22Rv1 (cell line): ENCODE data around the gene DRD2.

Experiments used
- H3K27ac ChIP-seq: fragments of 450-650 bp; 2 replicates; pipeline ENCODE4 v1.5.1; 2017
- CTCF ChIP-seq: fragments of 450-650 bp; IDR thresholded peaks from 2 replicates; pipeline ENCODE4 v1.5.1; 2017; ENCODE audit warnings: mild to moderate bottlenecking
- ZFX ChIP-seq: fragments of 450-650 bp; IDR thresholded peaks from 2 replicates; pipeline ENCODE4 v1.6.1; 2017; ENCODE audit warnings: antibody characterized with exemption, borderline replicate concordance

The DRD2 gene

DNA sequence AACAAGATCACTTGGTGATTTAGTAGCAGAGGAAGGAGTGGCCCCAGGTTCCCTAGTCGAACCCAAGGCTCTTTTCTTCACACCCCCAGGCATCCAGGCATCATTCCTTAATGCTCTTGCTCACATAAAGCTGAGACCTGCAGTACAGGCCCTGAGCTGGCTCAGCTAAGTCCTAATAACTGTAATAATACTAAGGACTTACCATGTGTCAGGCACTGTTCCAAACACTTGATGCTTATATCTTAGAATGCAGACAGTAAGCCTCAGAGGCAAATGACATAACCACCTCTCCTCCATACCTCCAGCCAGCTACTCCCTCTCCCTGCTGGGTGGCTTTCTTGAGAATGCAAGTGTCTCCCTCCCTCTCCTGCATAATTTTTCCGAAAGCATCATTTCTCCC is 54.4 kb downstream of the DRD2 start:
- H3K27ac ChIP-seq = no peak overlapping the region

DNA sequence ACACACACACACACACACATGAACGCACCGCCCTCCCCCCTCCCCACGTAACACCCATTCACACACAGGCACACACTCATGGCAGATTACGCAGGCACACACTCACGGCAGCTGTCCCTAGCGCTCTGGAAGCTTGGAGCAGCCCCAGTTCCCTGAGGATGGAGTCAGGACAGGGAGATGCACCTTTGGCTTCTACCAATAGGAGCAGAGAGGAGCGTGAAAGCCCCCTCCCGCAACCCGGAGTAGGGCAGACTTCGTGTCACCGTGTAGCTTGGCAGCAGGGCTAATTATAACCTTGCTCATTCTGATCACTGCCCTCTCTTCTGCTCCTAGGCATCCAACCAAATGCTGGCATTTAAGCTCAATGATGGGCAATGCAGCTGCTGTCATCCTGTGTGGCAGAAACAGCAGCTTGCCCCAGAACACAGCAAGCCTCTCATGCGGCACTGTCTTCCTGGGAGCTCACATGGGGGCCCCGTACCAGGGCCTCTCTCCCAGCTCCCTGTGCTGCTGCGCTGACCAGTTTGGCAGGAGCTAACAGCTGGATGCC is 55.7 kb downstream of the DRD2 start:
- TF ChIP-seq CTCF (no peak), ZFX (no peak)
- no peak overlapping the region for H3K27ac ChIP-seq

More for the DNA sequence above, 54.4 kb downstream of the DRD2 start:
- TF ChIP-seq CTCF (no peak), ZFX (no peak)

DNA sequence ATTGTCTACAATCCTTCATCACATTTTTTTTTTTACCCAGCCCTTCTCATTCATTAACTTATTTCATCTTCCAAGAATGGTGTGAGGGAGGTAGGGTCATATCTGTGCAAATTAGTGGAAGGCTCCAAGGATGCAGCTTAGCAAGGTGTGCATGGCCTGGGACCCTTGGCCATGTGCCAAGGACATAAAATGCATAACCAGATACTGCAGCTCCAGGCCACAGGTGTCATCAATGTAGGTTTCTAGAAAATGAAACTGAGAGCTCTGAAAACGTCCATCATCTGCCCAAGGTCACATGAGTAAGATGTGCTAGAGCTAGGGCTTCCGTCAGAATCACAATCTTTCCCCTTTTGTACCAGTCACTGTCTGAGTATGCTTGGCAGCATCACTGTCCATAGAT is 57.8 kb downstream of the DRD2 start:
- TF ChIP-seq ZFX (no peak), CTCF (no peak)
- H3K27ac ChIP-seq = no peak overlapping the region

- TF ChIP-seq ZFX (no peak), CTCF (no peak)
- H3K27ac ChIP-seq = no peak overlapping the region
Measured at GRCh38 chr11:113415343-113415742, 59.9 kb downstream of the DRD2 start.

DNA sequence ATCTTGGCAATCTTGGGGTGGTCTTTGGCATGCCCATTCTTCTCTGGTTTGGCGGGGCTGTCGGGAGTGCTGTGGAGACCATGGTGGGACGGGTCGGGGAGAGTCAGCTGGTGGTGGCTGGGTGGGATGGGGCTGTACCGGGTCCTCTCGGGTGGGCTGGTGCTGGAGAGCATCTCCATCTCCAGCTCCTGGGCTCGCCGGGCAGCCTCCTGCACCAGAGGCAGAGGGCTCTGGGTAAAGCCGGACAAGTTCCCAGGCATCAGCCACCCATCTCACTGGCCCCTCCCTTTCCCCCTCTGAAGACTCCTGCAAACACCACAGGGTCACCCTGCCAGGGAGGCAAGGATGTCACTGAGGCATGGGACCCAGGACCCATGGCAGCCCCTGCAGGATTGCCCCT is 62.5 kb downstream of the DRD2 start:
- H3K27ac ChIP-seq = no peak overlapping the region
- TF ChIP-seq ZFX (no peak), CTCF (no peak)

DNA sequence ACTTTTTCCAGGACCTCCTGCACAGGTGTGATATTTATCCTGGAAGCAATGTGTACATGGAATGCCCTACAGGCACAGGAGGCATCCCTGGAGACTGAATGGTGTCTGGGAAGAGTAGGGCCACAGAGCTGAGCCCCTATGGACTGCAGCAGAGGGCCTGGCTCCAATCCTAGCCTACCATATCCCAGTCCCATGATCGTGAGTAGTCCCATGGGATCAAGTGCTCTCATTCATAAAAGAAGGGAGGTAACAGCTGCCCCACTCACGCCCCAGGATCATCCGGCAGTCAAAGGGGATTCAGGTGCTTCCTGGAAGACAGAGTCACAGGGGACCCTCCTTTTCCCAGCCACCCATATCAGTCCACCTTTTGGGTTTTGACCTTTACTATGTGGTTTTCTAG is 63.7 kb downstream of the DRD2 start:
- H3K27ac ChIP-seq = no peak overlapping the region
- TF ChIP-seq CTCF (no peak), ZFX (no peak)

- TF ChIP-seq ZFX = no peak
- no peak for TF ChIP-seq CTCF
Measured at GRCh38 chr11:113410414-113411135, 64.6 kb downstream of the DRD2 start.

More at GRCh38 chr11:113410414-113411135, 64.6 kb downstream of the DRD2 start:
- H3K27ac ChIP-seq = no peak overlapping the region
